G401.6 (cell line): ENCODE measurements around the gene PRLH.

Source experiments
- FAIRE-seq: peaks from 2 replicates; lab custom pipeline; 2012; peaks lifted over from hg19 to GRCh38; lab: Jason Lieb, UNC

The PRLH gene, protein sequence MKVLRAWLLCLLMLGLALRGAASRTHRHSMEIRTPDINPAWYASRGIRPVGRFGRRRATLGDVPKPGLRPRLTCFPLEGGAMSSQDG

DNA sequence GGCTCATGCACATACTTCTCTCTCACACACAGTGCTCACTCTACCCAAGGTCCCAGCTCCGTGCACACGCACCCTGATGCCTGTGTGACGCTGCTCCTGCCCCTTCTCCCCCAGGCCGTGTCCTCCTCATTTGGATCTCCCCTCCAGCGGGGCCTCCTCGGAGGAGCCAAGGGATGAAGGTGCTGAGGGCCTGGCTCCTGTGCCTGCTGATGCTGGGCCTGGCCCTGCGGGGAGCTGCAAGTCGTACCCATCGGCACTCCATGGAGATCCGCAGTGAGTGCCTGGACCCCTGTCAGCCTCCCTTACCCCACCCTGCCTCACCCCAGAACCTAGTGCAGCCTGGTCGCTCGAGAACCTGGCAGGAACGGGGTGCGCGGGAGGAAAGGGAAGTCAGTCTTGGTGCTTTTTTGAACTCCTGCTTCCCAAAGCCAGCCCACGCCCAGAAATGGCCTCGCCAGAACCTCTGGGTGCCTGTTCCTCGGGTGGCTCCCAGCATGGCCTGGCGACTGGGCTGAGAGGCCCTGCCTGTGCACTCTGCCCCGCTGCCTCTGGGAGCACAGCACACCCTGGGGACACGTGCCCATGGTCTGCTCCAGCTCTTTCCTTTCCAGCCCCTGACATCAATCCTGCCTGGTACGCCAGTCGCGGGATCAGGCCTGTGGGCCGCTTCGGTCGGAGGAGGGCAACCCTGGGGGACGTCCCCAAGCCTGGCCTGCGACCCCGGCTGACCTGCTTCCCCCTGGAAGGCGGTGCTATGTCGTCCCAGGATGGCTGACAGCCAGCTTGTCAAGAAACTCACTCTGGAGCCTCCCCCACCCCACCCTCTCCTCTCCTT is at the start of gene PRLH:
TSS of gene PRLH (plus strand) at position 174 of the 835 bp plus-strand sequence. CDS start at position 174, 0 bp downstream.
- no peak for FAIRE-seq

DNA sequence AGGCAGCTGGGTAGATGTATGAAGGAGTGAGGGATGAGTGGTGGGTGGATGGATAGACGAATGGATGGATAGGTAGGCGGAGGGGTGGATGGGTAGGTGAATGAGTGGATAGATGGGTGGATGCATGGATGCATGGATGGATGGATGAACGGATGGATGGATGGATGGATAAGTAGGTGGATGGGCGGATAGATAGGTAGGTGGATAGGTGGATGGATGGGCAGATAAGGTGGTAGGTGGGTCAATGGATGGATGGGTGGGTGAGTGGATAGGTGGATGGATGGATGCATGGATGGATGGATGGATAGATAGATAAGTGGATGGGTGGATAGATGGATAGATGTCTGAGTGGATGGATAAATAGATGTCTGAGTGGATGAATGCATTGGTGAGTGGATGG is 49.2 kb upstream of the PRLH start:
- no peak for FAIRE-seq

DNA sequence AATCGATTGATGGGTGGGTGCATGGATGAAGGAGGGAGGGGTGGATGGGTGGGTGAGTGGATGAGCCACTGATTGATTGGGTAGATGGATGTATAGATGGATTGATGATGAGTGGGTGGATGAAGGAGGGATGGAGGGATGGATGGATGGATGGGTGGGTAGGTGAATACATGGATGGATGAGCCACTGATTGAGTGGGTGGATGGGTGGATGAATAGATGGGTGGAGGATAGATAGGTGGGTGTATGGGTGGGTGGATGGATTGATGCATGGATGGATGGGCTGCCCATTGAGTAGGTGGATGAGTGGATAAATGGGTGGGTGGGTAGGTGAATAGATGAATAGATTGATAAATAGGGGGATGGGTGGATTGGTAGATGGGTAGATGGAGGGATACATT is 48.4 kb upstream of the PRLH start:
- FAIRE-seq = no peak

DNA sequence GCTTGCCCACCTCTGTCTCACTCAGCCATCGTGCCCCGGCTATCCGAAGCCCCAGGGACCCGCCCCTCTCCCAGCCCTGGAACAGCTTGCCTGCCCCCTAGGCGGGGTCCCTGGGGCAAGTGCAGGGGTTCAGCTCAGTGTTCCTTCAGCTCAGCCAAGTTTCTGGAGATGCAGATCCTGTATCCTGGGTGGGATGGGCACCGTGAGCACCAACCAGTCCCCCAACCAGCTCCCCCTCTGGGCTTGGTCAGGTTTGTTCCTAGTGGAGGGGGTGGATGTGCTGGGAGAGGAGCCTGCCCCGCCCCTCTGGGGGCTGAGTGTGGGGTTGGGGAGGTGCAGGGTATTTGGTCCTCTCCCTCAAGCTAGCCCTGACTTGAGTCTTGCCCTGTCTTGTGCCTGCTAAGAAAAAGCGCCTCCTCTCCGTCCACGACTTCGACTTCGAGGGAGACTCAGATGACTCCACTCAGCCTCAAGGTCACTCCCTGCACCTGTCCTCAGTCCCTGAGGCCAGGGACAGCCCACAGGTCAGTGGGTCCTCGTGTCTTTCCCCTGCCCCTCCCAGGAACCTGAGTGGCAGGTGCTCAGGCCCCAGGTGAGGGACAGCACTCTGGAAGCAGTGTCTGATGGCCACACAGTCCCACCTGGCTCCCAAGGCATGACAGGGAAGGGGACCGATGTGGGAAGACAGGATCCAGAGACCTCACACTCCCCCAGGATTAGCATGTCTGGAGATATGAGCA is 46.7 kb upstream of the PRLH start:
- no peak for FAIRE-seq

DNA sequence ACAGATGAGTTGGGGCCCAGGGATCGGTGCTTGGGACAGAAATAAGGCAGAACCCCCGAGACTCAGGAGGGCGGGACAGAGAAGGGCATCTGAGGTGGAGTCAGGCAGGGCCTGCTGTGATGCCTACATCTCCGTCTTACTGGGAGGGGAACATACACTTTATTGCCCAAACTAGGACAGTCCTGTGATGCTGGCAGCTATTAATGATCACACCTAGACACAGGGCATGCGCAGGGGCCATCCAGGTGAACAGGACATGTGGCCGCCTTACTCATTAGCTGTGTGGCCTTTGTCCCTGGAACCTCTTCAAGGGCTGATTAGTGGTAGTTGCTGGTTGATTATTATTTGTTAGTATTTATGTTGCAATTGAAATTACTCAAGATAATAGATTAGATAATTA is 46.1 kb upstream of the PRLH start:
- FAIRE-seq = no peak

DNA sequence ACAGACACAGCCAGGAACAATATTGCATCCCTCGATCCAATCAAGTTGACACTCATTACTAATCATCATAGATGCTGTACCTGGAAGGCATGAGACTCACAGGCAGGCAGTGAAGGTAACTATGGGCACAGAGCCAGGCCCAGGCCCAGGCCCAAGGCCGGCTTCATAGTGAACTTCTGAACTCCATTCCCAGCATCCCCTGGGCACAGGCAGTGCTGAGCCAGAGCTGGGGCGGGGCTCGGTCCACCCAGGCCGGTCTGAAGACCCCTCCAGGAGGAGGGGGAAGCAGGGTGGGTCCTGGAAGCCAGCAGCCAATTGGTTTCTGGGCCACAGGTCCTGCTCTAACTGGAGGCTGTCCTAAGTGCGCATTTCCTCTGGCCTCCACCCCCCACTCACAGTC is 41.7 kb upstream of the PRLH start:
- no peak for FAIRE-seq

DNA sequence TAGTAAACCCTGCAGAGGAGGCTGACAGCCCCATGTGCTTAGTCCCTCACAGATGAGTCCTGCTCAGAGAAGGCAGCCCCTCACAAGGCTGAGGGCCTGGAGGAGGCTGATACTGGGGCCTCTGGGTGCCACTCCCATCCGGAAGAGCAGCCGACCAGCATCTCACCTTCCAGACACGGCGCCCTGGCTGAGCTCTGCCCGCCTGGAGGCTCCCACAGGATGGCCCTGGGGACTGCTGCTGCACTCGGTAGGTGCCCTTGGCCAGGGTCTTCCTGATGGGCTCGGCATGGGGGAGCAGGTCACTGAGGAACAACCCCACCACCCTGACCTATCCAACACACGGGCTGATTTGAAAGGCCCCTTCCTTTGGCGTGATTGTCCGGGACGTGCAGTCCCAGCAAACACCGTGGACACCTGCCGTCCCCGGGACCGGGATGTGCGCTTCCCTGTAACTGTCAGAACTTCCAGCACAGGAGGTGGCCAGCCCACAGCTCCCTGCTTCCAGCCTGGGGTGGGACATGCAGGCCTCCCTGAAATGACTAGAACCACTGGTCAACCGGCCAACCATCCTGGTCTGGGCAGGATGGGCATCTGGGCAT is 40.7 kb upstream of the PRLH start:
- no peak for FAIRE-seq

DNA sequence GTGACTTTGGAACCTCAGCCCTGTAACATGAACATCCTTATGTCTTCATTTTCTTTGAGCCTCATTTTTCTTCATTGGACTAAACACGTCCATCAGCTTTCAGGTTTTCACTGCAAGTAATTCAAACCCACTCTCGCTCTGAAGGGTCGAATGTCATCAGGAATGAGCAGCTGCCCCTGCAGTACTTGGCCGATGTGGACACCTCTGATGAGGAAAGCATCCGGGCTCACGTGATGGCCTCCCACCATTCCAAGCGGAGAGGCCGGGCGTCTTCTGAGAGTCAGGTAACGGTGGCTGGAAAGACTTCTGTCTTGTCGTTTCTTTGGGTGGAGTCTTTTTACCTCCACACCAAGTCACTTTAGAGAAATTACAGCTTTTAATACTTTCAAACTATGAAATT is 39.1 kb upstream of the PRLH start:
- FAIRE-seq = no peak

DNA sequence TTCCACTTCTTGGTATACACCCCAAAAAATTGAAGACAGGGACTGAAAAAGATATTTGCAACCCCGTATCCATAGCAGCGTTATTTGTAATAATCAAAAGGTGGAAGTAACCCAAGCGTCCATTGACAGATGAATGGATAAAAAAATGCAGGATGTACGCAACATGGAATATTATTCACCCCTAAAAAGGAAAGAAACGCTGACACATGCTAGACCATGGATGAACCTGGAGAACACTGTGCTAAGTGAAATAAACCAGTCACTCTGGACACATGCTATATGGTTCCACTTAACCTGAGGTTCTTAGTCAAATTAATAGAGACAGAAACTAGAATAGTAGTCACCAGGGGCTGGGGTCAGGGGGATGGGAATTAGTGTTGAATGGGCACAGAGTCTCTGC is 38.6 kb upstream of the PRLH start:
- no peak for FAIRE-seq

DNA sequence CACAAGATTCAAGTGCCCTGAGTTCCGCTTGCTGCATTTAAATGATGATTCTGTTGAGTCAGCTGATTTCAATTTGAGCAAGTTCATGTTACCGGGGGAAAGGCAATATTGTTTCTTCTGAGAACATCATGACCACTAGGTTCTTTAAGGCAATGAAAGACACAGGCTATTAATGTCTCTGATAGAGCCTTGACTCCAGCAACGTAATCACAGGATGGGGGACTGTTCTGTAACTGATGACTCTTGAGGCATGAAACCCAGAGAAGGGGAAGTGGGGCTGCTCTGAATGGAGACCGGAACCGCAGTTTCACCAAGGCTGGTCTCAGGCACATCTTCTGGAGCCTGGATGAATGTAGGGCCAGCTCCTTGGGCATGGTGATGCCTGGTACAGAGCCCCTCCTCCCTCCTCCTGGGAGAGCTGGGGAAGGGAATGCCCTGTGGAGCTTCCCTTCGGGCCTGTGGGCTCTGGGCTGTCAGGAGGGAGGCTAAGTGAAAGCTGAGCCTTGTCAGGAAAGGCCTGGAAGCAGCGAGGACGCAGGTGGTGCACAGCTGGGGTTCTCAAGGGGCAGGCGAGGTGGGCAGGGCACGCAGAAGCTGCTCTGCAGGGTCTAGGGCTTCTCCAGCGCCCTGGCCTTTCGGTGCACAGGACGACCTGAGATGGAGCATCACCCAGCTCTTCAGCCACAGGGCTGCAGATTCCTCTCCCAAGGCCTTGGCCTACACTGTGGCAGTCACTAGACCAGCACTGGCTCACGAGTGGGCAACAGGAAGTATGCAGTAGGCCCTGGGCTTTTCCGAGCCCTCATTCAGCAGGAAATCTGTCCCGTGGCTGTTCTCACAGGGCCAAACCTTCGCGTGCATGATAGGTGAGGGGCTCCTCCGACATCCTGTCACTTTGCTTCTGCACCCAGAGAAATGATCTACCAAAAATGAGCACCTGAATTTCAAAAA is 36.6 kb upstream of the PRLH start:
- FAIRE-seq = no peak

DNA sequence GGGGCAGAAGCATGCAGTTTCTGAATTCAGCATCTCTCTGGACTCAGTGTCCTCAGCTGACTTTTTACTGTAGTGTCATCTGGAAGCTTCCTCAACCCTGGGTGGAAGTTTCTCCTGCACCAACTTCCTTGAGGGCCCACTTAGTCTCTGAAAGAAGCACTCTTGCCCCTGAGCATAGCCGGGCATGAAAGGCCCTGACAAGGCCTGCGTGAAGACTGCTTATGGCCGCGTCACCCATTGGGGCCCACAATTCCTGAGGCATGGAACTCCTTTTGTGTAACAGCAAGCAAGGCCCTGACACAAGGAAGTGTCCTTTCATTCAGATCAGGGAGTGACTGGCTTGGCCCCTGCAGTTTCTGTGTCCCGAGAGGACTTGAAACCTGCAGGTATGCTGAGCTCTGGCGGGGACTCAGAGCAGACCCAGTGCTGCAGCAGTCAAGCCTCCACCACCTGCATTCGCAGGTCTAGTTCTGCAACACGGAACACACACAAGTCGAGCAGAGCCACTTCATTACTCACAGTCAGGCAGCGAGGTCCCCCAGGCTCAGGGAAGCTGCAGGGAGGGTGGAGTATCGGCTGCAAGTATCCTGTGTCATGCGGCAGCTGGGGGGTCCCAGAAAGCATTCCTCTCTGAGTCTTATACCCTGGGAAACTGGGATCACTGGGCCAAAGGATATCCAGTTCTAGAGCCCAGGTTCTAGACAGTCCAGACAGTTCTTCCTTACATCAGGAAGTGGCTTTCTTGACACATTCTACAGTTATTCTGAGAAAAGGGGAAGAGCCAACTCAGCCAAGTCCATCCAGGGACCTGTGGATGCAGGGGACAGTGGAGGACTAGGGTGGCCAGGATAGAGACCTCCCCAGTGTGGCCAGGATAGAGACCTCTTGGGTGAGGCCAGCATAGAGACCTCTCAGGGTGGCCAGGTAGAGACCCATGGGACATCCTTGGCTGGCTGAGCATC is 35.6 kb upstream of the PRLH start:
- FAIRE-seq = no peak

DNA sequence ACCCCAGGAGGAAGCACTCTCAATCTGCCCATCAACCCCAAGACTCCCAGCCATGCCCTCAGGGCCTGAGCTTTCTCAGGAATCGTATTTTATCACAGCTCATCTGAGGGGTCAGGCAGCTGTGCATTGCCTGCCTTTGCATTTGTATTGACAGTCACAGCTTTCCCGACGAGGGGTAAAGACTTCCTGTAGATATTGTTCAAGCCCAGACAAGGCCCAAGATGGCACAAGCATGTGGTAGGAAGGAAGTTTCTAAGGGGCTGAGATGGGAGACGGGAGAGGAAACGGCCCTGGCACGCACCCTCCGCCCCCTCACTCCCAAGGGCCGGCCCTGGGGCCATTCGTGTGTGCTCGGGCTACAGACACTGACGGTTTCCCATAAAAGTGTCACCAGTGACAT is 34.2 kb upstream of the PRLH start:
- no peak for FAIRE-seq

DNA sequence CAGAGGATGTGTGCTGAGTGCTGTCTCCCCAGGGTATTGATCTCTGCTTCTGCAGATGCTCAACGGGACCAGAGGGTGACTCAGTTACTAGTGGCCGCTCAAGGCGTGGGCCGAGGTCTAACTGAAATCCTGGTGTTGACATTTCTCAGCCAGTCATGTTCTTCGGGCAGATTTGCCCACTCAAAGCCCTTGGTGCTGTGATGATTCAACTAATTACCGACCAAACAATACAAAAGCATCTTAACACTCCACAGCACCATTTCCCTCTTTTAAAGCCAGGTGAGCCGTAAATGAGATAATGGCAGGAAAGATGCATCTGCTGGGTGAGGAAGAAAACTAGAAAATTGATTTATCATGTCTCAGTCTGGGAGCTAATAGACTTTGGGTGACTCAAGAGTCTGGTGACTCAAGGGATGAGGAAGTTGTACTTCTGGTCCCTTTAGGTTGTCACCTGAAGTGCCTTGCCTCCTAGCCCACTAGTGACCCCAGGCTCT is 32.7 kb upstream of the PRLH start:
- no peak for FAIRE-seq

DNA sequence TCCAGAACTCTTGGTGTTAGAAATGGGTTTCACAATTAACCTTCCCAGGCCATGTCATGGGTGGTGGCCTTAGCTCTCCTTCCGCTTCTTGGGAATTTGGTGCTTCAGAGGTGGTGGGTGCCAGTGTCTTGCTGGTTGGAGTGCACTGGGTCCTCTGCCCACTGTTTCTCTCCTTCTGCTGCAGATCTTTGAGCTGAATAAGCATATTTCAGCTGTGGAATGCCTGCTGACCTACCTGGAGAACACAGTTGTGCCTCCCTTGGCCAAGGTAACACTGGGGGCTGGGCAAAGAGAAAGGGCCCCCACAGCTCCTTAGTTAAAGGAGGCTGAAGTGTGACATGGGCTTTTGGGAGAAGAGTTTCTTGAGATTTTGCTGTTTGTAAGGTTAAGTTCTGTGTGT is 32.0 kb upstream of the PRLH start:
- FAIRE-seq = no peak

DNA sequence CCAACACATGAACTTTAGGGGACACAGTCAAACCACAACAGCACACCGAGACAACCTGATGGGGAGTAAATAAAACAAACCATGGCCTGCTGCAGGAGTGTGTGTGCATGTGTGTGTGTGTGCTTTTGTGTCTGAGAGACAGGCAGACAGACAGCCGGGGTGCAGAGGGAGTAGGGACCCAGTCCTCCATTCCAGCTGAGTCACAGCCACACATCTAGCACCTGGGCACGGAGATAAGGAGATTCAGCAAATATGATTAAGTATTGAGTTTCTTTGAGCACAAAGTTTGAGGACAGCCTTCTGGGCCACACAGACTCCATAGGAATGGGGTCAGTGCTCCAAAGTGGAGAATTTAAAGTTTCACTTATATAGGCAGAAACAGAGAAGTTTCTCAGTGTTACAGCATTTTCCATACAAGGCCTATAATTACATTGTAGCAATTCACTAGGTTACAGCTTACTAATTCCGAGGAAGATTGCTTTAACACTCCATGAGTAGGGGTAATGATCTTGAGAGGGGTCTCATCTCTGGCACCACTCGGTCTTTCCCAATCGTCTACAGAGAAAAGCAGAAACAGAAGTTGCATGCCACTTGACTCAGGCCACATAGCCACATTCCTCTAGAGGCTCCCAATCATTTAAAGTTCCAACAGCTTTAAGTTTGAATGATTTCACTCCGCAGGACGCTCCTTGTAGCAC is 30.8 kb upstream of the PRLH start:
- no peak for FAIRE-seq

DNA sequence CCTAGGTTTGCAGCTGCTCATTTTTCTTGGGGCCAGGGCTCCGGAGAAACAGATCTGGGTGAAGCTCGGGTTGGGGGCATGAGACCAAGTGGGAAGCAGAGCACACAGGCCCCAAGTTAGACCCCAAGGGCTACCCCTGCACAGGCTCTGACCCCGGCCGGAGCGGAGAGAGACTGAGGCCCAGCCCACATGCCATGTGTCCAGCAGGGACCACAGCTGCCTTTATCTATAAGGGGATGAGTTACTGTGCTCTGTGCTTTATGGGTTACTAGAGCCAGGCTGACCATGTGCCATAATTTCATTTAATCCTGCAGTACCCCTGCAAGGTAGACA is 30.3 kb upstream of the PRLH start:
- no peak for FAIRE-seq

DNA sequence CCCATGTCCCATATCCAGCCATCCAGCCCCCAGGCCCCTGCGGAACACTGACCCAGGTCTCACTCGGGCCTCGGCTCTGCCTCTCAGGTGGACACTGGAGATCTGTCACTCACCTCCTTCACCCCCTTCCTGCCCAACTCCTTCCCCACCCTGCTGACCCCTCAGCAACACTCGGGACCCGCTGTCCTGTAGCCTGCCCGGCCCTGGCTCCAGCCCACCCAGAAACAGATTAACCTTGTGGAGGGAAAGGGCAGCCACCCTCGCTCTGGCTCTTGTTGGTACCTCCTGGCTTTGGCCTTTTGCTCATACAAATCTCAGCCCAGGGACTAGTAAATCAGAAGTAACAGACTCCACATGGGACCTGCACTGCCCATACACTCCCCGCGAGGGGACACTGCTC is 29.8 kb upstream of the PRLH start:
- FAIRE-seq = no peak

DNA sequence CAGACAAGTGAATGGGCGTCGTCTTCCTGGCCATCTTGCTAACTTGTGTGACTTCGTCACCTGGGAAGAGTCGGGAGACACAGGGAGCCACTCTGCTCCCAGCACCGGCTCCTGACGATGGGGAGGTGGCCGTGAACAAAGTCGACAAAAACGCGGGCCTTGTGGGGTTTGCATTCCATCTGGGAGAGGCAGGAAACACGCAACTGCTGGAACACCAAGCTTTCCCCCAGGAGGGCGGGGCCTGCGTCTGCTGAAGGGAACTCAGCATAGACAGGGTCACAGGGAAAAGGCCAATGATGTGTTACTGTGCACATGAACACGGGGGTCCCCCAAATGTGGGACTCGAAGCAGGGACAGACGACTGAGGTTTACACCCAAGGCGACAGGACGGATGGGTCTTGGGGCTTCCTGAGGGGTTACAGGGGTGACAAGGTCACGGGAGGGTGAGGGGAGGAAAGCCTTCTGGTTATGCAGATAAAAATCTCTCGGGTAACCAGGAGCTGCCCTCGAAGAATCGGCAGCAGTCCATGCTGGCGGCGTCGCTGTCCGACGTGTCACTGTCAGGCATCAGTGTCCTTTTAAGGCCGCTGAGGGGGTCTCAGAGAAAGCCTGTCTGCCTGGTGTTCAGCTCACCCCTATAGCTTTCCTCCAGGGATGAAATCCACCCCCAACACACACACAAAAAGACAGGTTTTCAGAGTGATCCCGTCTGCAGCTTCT is 28.2 kb upstream of the PRLH start:
- FAIRE-seq = no peak

DNA sequence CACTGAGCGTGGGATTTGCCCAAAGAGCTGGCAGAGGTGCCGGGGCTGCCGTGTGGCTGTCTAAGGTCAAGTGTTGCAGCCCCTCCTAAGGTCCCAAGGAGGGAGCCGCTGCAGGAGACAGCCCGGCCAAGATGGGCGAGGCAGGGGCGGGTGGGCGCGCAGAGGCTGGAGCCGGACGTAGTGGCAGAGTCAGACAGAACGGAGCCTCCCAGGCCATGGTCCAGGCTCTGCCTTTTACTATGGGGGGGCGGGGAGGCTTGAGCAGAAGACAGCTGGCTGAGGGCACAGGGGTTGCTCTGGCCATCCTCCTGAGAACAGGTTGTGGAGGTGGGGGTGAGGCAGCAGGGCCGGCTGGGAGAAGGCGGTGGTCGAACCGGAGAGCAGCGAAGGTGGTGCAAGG is 27.5 kb upstream of the PRLH start:
- FAIRE-seq = no peak

DNA sequence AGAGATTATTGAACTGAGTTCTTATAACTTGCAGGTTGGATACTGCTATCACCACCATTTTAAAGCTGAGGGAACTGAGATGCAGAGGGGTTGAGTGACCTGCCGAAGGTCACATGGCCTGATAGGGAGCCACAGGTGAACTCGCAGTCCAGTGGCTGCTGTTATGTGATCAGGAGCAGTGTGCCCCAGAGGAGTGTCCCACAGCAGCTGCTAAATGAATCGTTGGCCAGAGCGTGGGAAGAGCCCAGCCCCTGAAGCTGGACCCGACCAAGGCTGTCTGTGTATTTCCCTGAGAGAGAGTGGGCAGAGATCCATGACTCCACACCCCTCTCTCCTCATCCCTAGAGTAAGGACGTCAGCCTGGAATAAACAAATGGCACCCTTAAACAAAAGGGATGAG is 26.7 kb upstream of the PRLH start:
- FAIRE-seq = no peak
